Heart right ventricle (tissue), 16 donors: ENCODE measurements around the gene MGMT. TPM values are rescaled to one million over a fixed set of nuclear protein-coding genes. Genes with fewer than 3 reads are reported as not detected.

Experiments
- ATAC-seq, 8 donors: fragments of 200-7000 bp; cut with Tn5 transposase; one replicate each; pipeline ENCODE4 v1.9.1; 2020; ENCODE audit warnings: mild to moderate bottlenecking in 8 of 8, moderate library complexity in 8 of 8, moderate number of reproducible peaks in 1 of 8
- DNase-seq, 2 donors: peaks; one replicate each; pipeline ENCODE4 v3.0.0-alpha.2; 2020
- H3K27ac ChIP-seq, 10 donors: fragments of 200-600 bp; sonication (generic) in 2 of 10; one replicate each; pipeline versions ENCODE4 v1.5.0 to v1.8.0; 2020 to 2022; ENCODE audit warnings: mild to moderate bottlenecking in 3 of 10
- H3K27me3 ChIP-seq, 7 donors: fragments of 200-600 bp; one replicate each; pipeline ENCODE4 v1.8.0; 2021 to 2022; ENCODE audit warnings: mild to moderate bottlenecking in 2 of 7
- H3K36me3 ChIP-seq, 9 donors: fragments of 200-600 bp; sonication (generic) in 1 of 9; one replicate each; pipeline versions ENCODE4 v1.5.0 to v1.8.0; 2020 to 2022; ENCODE audit warnings: mild to moderate bottlenecking in 2 of 9
- H3K4me1 ChIP-seq, 9 donors: fragments of 200-600 bp; sonication (generic) in 1 of 9; one replicate each; pipeline versions ENCODE4 v1.5.0 to v1.8.0; 2020 to 2022; ENCODE audit warnings: mild to moderate bottlenecking in 4 of 9
- H3K4me3 ChIP-seq, 10 donors: fragments of 200-600 bp; sonication (generic) in 2 of 10; one replicate each; pipeline versions ENCODE4 v1.5.0 to v1.8.0; 2020 to 2022; ENCODE audit warnings: mild to moderate bottlenecking in 7 of 10, moderate library complexity in 2 of 10
- H3K9me3 ChIP-seq, 11 donors: fragments of 200-600 bp in 10 of 11; sonication (generic) in 2 of 11; one replicate each; pipeline versions ENCODE4 v1.5.0 to v1.8.0; 2013 to 2022; ENCODE audit warnings: mild to moderate bottlenecking in 2 of 11, control low read depth in 1 of 11, moderate library complexity in 1 of 11
- WGBS, 2 donors: extraction: QIAGEN DNeasy Blood & Tissue Kit; methylation state at CpG; one replicate each; pipeline ENCODE4 v1.1.7; 2013; ENCODE audit warnings: inconsistent platforms in 1 of 2; 5-methylcytosine and 5-hydroxymethylcytosine counted together
- intact Hi-C, 10 donors: fragments of 100-400 bp; cut with DNase I; formaldehyde crosslinking; loops; one replicate each; pipeline versions ENCODE4 v1.11.1 to v1.14.2; 2022
- polyA plus RNA-seq, 2 donors: library from polyadenylated mRNA; stranded (reverse); fragments of 200-250 nt; gene quantifications; one replicate each; pipeline ENCODE4 v1.2.3, GENCODE V29; 2013
- total RNA-seq, 10 donors: library from RNA; stranded (reverse); fragmentation: NEBNext Ultra II Directional in 3 of 10; extraction: Animal tissue kit (Norgen Biotek cat#: 25700) in 3 of 10; gene quantifications; one replicate each; pipeline versions ENCODE4 v1.2.1 to v1.2.4, GENCODE V29; 2021 to 2023
- TF ChIP-seq, protein P1 (sequence below), 9 donors: fragments of 200-600 bp; sonication (generic) in 2 of 9; IDR thresholded peaks; one replicate each; pipeline versions ENCODE4 v1.5.0 to v1.8.0; 2021 to 2022; ENCODE audit warnings: antibody characterized with exemption in 9 of 9, mild to moderate bottlenecking in 5 of 9, moderate library complexity in 1 of 9
- donor health status: Arrhythmogenic right ventricular cardiomyopathy.
- donor health status: ischemic (EF 13 %, LVEDD 7.1; RV severe dilation, severe dysfunction).
- donor health status: healthy with polysubstance abuse.
- donor health status: DM: no; HTN: yes; CAD: no.
- donor health status: DM: no; HTN: no; CAD: no.
- donor health status: ischemic (EF 25% LVEDD 6.9; RV normal size, moderate dysfunction).
- donor health status: ischemic (EF 25% LVEDD 5.7; RV mildly dilated, moderate dysfunction).
- donor health status: healthy.
- donor health status: DM: yes; HTN: yes; CAD: no.
- donor health status: Ischemic cardiomyopathy.
- donor health status: ischemic (EF 35%, LVEDD 5.7; RV mildly dilated, moderate dysfunction).
- donor health status: nonischemic (EF 11% LVEDD 7.7; RV severe dilation, severe dysfunction).
- donor health status: DM: yes; HTN: yes; CAD: no.
- donor health status: PGD.
- donor health status: ischemic (EF 29% LVEDD 5.4; RV normal size, mild dysfunction).
- donor health status: nonischemic (EF 23%, LVEDD 6.1; RV moderate dilation, normal function).

The MGMT gene
- total and polyA plus RNA-seq, 12 donors, result 8.4 to 17.8 (median 12.9) TPM

- 94 to 95% methylated on average over 12 of the region's 12 CpGs for WGBS, 2 donors
- no peak overlapping the region for H3K4me3 ChIP-seq
- TF ChIP-seq, protein P1, sequence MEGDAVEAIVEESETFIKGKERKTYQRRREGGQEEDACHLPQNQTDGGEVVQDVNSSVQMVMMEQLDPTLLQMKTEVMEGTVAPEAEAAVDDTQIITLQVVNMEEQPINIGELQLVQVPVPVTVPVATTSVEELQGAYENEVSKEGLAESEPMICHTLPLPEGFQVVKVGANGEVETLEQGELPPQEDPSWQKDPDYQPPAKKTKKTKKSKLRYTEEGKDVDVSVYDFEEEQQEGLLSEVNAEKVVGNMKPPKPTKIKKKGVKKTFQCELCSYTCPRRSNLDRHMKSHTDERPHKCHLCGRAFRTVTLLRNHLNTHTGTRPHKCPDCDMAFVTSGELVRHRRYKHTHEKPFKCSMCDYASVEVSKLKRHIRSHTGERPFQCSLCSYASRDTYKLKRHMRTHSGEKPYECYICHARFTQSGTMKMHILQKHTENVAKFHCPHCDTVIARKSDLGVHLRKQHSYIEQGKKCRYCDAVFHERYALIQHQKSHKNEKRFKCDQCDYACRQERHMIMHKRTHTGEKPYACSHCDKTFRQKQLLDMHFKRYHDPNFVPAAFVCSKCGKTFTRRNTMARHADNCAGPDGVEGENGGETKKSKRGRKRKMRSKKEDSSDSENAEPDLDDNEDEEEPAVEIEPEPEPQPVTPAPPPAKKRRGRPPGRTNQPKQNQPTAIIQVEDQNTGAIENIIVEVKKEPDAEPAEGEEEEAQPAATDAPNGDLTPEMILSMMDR (IDR thresholded peaks at IDR 0.05), result no peak
- H3K4me1 ChIP-seq, result no peaks in the 10 kb centered on the region
- DNase-seq (no peak), ATAC-seq (no peak)
- H3K36me3 ChIP-seq, result no peaks in the 10 kb centered on the region
- intact Hi-C loops, result no loop called here
- H3K27ac ChIP-seq, result no peak overlapping the region
- peaks cover 0 to 11% (median 0%) of the 10 kb centered on the region in 11 donors for H3K9me3 ChIP-seq
- no peaks in the 10 kb centered on the region for H3K27me3 ChIP-seq
Measured at GRCh38 chr10:129579228-129579627, 112.2 kb downstream of the MGMT start.

GRCh38 chr10:129580010-129580409 is 113.0 kb downstream of the MGMT start:
- Histone ChIP-seq H3K36me3 (no peaks in the 10 kb centered on the region), H3K27ac (no peak overlapping the region), H3K9me3 (peaks cover 0 to 12% (median 0%) of the 10 kb centered on the region in 11 donors), H3K4me1 (no peaks in the 10 kb centered on the region), H3K4me3 (no peak overlapping the region), H3K27me3 (no peaks in the 10 kb centered on the region)
- DNase-seq (no peak), ATAC-seq (no peak)
- intact Hi-C loops, result no loop called here
- 90 to 91% methylated on average over 13 of the region's 13 CpGs for WGBS, 2 donors
- TF ChIP-seq, protein P1 (IDR thresholded peaks at IDR 0.05), result no peak

GRCh38 chr10:129580901-129581300 is 113.9 kb downstream of the MGMT start:
- Histone ChIP-seq H3K27me3 (no peaks in the 10 kb centered on the region), H3K36me3 (no peaks in the 10 kb centered on the region), H3K4me3 (no peak overlapping the region), H3K27ac (no peak overlapping the region), H3K4me1 (no peaks in the 10 kb centered on the region), H3K9me3 (peaks cover 0 to 21% (median 5%) of the 10 kb centered on the region in 11 donors)
- intact Hi-C loops, result no loop called here
- 86 to 91% methylated on average over 9 of the region's 9 CpGs for WGBS, 2 donors
- ATAC-seq (no peak), DNase-seq (no peak)
- TF ChIP-seq, protein P1 (IDR thresholded peaks at IDR 0.05), result no peak

DNA sequence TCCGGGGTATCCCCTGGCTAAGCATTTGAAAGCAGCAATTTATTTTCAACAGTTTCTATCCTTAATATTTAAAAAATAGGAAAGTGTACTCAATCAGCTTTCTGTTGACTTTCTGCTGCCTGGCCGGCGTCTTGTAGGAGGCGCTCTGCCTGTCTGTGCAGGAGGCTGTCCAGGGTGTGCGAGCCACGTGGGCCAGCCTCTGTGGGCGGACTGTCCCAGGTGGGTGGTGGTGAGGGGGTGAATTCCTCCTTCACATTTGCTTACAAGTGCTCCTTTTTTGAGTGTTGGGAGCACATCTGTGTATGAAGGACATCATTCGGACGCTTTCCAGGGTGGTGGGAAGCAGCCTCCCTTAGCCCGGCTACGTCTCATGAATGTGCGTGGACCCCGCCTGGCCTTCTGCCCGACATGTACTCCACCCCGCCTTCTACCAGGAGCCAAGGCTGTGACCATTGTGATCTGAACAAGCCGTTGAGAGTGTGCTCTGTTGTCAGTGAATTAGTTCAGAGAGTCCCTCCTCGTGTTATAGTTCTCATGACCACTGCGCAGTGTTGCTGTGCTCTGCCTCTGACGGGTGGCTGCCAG is 114.9 kb downstream of the MGMT start:
- TF ChIP-seq, protein P1 (IDR thresholded peaks at IDR 0.05), result no peak
- no peaks in the 10 kb centered on the region for H3K36me3 ChIP-seq
- intact Hi-C loops, result no loop called here
- H3K27me3 ChIP-seq, result no peaks in the 10 kb centered on the region
- H3K27ac ChIP-seq, result no peak overlapping the region
- H3K4me1 ChIP-seq, result no peaks in the 10 kb centered on the region
- DNase-seq (no peak), ATAC-seq (no peak)
- WGBS, 2 donors, result 90 to 94% methylated on average over 19 of the region's 19 CpGs
- H3K9me3 ChIP-seq, result peaks cover 0 to 31% (median 13%) of the 10 kb centered on the region in 11 donors
- H3K4me3 ChIP-seq, result no peak overlapping the region
